ENCODE results near the gene SCRN2. TPM values are rescaled to one million over a fixed set of nuclear protein-coding genes. Genes with fewer than 3 reads are reported as not detected.

SCRN2 gene
- total and polyA plus RNA-seq, 2 donors (not counting 3 experiments of a cell fraction or from before 2014, with no cell fraction given), result 31.7 to 48.9 TPM

GRCh38 chr17:47845716-47846075, 4.6 kb upstream of the SCRN2 start:
- Histone ChIP-seq H3K79me2 (ENCODE audit: control insufficient read depth, insufficient read depth, low read length) (no peaks in the 10 kb centered on the region), H3K27me3 (ENCODE audit: control insufficient read depth in 2 of 2, insufficient read depth in 2 of 2, low read length in 2 of 2) (no peaks in the 10 kb centered on the region), H3K4me3 (replicated peaks in 1 of 3; ENCODE audit: insufficient read depth in 1 of 3, low read depth in 1 of 3, low read length in 3 of 3) (no peak overlapping the region), H3K36me3 (ENCODE audit: control insufficient read depth in 2 of 2, extremely low read depth in 1 of 2, insufficient read depth in 2 of 2, low read length in 2 of 2) (no peaks in the 10 kb centered on the region), H3K9ac (replicated peaks; ENCODE audit: extremely low read depth, insufficient read depth, low read length) (no peak overlapping the region), H3K9me3 (replicated peaks; ENCODE audit: control insufficient read depth, insufficient read depth, low read length) (no peaks in the 10 kb centered on the region), H3K4me1 (ENCODE audit: control insufficient read depth, extremely low read depth, insufficient read depth, low read length) (peaks cover 3% of the 10 kb centered on the region), H3K4me2 (ENCODE audit: insufficient read depth, low read length) (no peak overlapping the region), H4K20me1 (replicated peaks; ENCODE audit: control insufficient read depth, extremely low read depth, insufficient read depth, low read length) (no peaks in the 10 kb centered on the region), H3K9me1 (replicated peaks; ENCODE audit: control insufficient read depth, extremely low read depth, insufficient read depth, low read length) (no peaks in the 10 kb centered on the region), H2AFZ (ENCODE audit: low read depth, low read length) (no peak overlapping the region), H3K27ac (ENCODE audit: insufficient read depth, low read depth, low read length) (no peak overlapping the region)
- TF ChIP-seq POLR2AphosphoS5 (IDR thresholded peaks at IDR 0.05; ENCODE audit: insufficient read depth, low read depth, low read length) (no peak), JUN (IDR thresholded peaks at IDR 0.05; ENCODE audit: borderline replicate concordance, insufficient read depth, insufficient read length, low read depth) (no peak), FOS (IDR thresholded peaks at IDR 0.05; ENCODE audit: borderline replicate concordance, insufficient read depth, low read length) (no peak), POLR2A (IDR thresholded peaks at IDR 0.05; ENCODE audit: low read depth, low read length) (no peak), GATA2 (IDR thresholded peaks at IDR 0.05; ENCODE audit: insufficient read depth, insufficient read length, low read depth, low read length) (no peak), MAX (IDR thresholded peaks at IDR 0.05; ENCODE audit: insufficient read depth, insufficient read length) (no peak), MYC (IDR thresholded peaks at IDR 0.05; ENCODE audit: low read depth, low read length) (no peak)
- intact Hi-C loops (cut with micrococcal nuclease) (no loop called here), dilution Hi-C loops (cut with MboI; ENCODE audit: extremely low pct_ligation_motif_present, low sequenced_read_pairs) (no loop called here)
- FAIRE-seq (no peak), DNase-seq (ENCODE audit: low read depth, low spot score) (no peak)
- no TSS peak for BruUV-seq (replicated peaks)
- ChIA-PET CTCF (interaction anchor here (0.5 to 10.2 kb wide), 6 partner anchors 10 to 934 kb away, joined by 3 to 367 read pairs (median 24); partner anchors contain the start of gene SP2), POLR2A (no interaction called here)

All from endothelial cell of umbilical vein (primary cell).